GM12874 (cell line): ENCODE results near the gene CST2.

Experiments
- TF ChIP-seq, protein P1 (sequence below): IDR thresholded peaks from 2 replicates; pipeline ENCODE4 v1.5.1; 2011; ENCODE audit warnings: low read depth, mild to moderate bottlenecking, control low read depth, low read length, moderate library complexity; ENCODE audit not compliant: insufficient read depth

Gene CST2

DNA sequence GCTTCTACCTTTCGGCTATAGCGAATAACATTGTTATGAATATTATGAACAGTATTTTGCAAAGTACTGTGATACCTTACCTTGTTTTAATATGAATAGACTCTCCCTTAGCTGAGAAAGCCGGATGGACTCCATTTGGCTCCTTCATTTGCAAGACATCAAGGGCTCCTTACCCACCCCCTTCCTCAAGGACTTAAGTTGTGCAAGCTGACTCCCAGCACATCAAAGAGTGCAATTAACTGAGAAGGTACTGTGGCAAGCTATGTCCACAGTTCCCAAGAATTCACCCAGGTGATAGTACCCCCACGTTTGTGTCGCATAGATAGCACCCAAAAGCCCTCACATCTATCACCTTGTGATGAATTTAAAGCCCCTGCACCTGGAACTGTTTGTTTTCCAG is 41.8 kb upstream of the CST2 start:
- TF ChIP-seq, protein P1, sequence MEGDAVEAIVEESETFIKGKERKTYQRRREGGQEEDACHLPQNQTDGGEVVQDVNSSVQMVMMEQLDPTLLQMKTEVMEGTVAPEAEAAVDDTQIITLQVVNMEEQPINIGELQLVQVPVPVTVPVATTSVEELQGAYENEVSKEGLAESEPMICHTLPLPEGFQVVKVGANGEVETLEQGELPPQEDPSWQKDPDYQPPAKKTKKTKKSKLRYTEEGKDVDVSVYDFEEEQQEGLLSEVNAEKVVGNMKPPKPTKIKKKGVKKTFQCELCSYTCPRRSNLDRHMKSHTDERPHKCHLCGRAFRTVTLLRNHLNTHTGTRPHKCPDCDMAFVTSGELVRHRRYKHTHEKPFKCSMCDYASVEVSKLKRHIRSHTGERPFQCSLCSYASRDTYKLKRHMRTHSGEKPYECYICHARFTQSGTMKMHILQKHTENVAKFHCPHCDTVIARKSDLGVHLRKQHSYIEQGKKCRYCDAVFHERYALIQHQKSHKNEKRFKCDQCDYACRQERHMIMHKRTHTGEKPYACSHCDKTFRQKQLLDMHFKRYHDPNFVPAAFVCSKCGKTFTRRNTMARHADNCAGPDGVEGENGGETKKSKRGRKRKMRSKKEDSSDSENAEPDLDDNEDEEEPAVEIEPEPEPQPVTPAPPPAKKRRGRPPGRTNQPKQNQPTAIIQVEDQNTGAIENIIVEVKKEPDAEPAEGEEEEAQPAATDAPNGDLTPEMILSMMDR: no peak

DNA sequence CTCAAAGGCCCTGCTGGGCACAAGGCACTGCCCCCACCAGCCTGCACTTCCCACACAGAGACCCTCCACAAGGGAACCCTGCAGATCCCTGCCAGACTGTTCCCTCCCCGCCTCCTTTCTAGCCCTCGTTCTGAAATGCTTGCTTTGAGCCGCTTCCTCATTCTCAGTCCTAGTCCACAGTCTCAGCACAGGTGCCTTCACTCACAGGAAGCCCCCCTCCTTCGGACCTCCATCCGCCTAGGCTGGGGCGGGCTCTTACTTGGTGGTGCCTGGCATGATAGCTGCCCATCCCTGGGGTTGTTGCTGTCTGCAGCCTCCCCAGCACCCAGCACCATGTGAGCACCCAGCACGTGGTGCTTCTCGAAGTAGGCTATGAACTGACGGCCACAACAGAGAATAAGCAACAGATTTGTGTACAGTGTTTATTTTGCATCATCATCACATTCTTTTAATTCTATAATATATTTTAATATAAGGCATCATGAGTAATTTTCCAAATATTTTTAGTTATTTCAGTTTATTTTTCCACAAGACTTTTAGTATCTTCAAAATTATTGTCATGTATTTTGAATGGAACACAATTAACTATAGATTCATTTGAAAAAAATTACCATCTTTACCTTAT is 40.7 kb upstream of the CST2 start:
- TF ChIP-seq, protein P1: no peak

DNA sequence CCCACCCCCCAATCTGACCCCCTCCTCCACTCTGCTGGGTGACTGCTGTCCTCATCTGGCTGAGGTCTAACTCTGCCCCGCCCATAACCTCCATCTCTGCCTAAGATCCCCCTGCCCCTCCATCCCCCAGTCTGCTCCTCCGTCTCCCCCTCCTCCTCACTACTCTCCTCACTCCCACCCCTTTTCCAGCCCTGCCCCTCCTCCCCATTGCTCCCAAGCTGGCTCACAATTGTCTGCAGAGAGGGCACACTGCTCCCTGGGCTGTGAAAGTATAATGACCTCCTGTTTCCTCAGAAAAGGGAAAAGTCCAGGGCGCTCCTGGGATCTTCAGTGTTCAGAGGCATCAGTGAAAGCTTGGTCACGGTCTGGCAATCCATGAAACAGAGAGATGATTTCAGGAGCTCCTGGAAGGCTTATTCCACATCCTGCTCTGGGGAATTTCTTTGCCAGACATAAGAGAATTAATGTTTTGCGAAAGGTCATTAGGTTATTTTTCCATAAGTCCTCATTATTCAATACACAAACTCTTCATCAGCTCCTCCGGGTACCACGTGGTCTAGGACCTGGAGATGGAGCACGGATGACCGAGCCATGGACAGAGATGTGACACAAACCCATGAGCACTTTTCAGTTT is 31.6 kb upstream of the CST2 start:
- TF ChIP-seq, protein P1: no peak

DNA sequence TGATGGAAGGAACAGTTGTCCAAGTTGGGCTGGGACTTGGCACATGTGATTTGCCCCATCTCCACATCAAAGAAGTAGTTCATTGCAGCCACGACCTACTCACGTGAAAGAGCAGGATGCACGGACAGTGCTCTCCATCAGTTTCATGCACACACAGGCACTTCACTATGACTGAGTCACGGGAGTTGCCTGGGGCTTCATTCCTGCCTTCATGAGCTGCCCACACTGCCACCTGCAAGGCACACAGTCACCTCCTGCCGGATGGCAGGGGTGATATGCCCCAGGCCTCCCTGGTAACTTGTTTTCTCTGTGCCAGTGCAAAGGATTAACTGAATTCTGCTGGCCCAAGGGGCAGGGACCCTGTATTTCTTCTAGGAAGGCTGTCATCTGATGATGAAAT is 30.2 kb upstream of the CST2 start:
- TF ChIP-seq, protein P1: no peak

DNA sequence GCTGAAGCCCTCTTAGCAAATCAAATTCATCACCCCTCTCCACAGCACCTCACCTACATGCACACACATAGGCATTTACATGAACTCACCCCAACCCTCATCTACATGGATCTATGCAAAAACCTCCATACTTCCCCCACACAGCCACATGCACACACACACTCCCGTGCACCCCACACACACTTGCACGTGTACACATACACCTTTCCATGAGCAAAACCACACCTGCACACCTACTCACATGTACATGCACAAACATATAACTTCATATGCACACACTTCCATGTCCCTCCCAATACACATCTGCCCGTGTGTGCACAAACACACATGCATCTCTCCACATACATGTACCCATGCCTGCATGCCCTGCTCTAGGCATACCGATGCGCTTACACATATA is 29.7 kb upstream of the CST2 start:
- TF ChIP-seq, protein P1: no peak

DNA sequence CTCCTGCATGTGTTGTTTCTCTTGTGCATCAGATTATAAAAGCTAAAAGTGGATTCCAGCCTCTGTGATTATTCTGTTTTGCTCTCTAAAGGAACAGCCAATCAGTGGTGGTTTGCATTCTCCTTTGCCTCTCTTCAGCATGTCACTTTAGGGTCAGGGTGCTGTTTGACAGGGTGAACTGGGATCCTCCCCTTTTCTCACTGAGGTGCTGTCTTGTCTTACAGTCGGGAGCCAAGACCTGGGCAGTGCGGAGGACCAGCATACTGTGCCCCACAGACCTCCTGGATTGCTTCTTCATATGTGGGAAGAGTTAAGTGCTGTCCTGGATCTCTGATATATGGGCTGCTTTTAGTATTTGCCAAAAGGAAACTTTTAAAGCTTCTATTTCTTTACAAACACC is 15.2 kb upstream of the CST2 start:
- TF ChIP-seq, protein P1: no peak

DNA sequence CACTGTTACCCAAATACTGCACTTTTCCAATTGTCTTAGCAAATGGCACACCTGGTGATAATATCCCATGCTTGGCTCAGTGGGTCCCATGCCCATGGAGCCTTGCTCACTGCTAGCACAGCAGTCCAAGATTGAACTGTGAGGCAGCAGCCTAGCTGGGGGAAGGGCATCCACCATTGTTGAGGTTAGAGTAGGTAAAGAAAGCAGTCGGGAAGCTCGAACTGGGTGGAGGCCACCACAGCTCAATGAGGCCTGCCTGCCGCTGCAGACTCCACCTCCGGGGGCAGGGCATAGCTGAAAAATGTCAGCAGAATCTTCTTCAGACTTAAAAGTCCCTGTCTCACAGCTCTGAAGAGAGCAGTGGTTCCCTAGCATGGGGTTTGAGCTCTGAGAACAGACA is 9.2 kb upstream of the CST2 start:
- TF ChIP-seq, protein P1: no peak
